Smooth muscle cell (in vitro differentiated cells): ENCODE data around the gene GRIA1. TPM values are rescaled to one million over a fixed set of nuclear protein-coding genes. Genes with fewer than 3 reads are reported as not detected.

ENCODE experiments used
- DNase-seq: peaks from one replicate; lab custom pipeline; 2025; ENCODE audit not compliant: unreplicated experiment; lab: John Stamatoyannopoulos, UW
- H2AFZ ChIP-seq: fragments of 200-600 bp; sonication (generic); 2 replicates; pipeline ENCODE4 v1.6.0; 2016; ENCODE audit warnings: antibody characterized with exemption, low read depth, mild to moderate bottlenecking
- H3F3A ChIP-seq: fragments of 200-600 bp; sonication (generic); 2 replicates; pipeline ENCODE4 v1.6.0; 2017; ENCODE audit warnings: antibody characterized with exemption, low read depth
- H3K27ac ChIP-seq: fragments of 200-600 bp; sonication (generic); 2 replicates; pipeline ENCODE4 v1.5.1; 2016; ENCODE audit warnings: low read depth, mild to moderate bottlenecking
- H3K27me3 ChIP-seq: fragments of 200-600 bp; sonication (generic); 2 replicates; pipeline ENCODE4 v1.6.1; 2016; ENCODE audit warnings: low read depth, mild to moderate bottlenecking
- H3K36me3 ChIP-seq: fragments of 200-600 bp; sonication (generic); 2 replicates; pipeline ENCODE4 v1.5.1; 2016; ENCODE audit warnings: low read depth
- H3K4me1 ChIP-seq: fragments of 200-600 bp; sonication (generic); 2 replicates; pipeline ENCODE4 v1.5.1; 2016; ENCODE audit warnings: low read depth
- H3K4me2 ChIP-seq: fragments of 200-600 bp; sonication (generic); 2 replicates; pipeline ENCODE4 v1.6.0; 2016; ENCODE audit warnings: mild to moderate bottlenecking
- H3K4me3 ChIP-seq: fragments of 200-600 bp; sonication (generic); 2 replicates; pipeline ENCODE4 v1.5.1; 2016; ENCODE audit warnings: mild to moderate bottlenecking
- H3K79me2 ChIP-seq: fragments of 200-600 bp; sonication (generic); 2 replicates; pipeline ENCODE4 v1.6.0; 2016; ENCODE audit warnings: low read depth, mild to moderate bottlenecking
- H3K9ac ChIP-seq: fragments of 200-600 bp; sonication (generic); 2 replicates; pipeline ENCODE4 v1.6.0; 2016; ENCODE audit warnings: low read depth
- H3K9me3 ChIP-seq: fragments of 200-600 bp; sonication (generic); replicated peaks from 2 replicates; pipeline ENCODE4 v1.5.1; 2016; ENCODE audit warnings: low read depth
- H4K20me1 ChIP-seq: fragments of 200-600 bp; sonication (generic); 2 replicates; pipeline ENCODE4 v1.6.0; 2016; ENCODE audit warnings: low read depth
- CTCF ChIP-seq: fragments of 200-600 bp; sonication (generic); IDR thresholded peaks from 2 replicates; pipeline ENCODE4 v1.5.1; 2017; ENCODE audit warnings: borderline replicate concordance, mild to moderate bottlenecking, antibody characterized with exemption; ENCODE audit not compliant: insufficient read depth, poor library complexity, severe bottlenecking
- WGBS: methylation state at CpG from one replicate; pipeline ENCODE4 v1.1.7; 2016; ENCODE audit warnings: low lambda C conversion rate; 5-methylcytosine and 5-hydroxymethylcytosine counted together
- polyA plus RNA-seq: library from polyadenylated mRNA; unstranded; fragments of >200 nt; fragmentation: Nextera tagmentation; extraction: Ambion mirVana; gene quantifications from 2 replicates; pipeline ENCODE4 v1.2.1, GENCODE V29; 2016
- total RNA-seq: library from RNA; depleted of rRNA; stranded (reverse); fragments of >200 nt; gene quantifications from 2 replicates; pipeline ENCODE4 v1.2.3, GENCODE V29; 2014

The GRIA1 gene
- total and polyA plus RNA-seq, 2 experiments from 2014 or later = 0.17 to 0.94 TPM

GRCh38 chr5:153562189-153562588 is 71.7 kb downstream of the GRIA1 start:
- H3K36me3 ChIP-seq = no peaks in the 10 kb centered on the region
- H4K20me1 ChIP-seq = no peaks in the 10 kb centered on the region
- H3K4me1 ChIP-seq = no peaks in the 10 kb centered on the region
- H3K4me2 ChIP-seq = no peak overlapping the region
- H3K9me3 ChIP-seq = no peaks in the 10 kb centered on the region
- WGBS = 56% methylated on average over 1 of the region's 1 CpG
- H3K27ac ChIP-seq = peak overlapping the region; percentile 9
- DNase-seq = no peak
- no peak overlapping the region for H3K4me3 ChIP-seq
- no peak for TF ChIP-seq CTCF
- no peaks in the 10 kb centered on the region for H3F3A ChIP-seq
- H3K9ac ChIP-seq = no peak overlapping the region
- H3K27me3 ChIP-seq = no peaks in the 10 kb centered on the region
- no peak overlapping the region for H2AFZ ChIP-seq
- H3K79me2 ChIP-seq = no peaks in the 10 kb centered on the region

- Histone ChIP-seq H3K9ac (no peak overlapping the region), H3K36me3 (no peaks in the 10 kb centered on the region), H4K20me1 (no peaks in the 10 kb centered on the region), H3K79me2 (no peaks in the 10 kb centered on the region), H3K27ac (no peak overlapping the region), H3K4me2 (no peak overlapping the region), H3K4me3 (no peak overlapping the region), H3F3A (no peaks in the 10 kb centered on the region), H3K9me3 (no peaks in the 10 kb centered on the region), H2AFZ (no peak overlapping the region), H3K27me3 (no peaks in the 10 kb centered on the region), H3K4me1 (no peaks in the 10 kb centered on the region)
- DNase-seq = no peak
- TF ChIP-seq CTCF = no peak
- 94% methylated on average over 1 of the region's 1 CpG for WGBS
Observed at GRCh38 chr5:153565822-153566221, 75.4 kb downstream of the GRIA1 start.

GRCh38 chr5:153569036-153569435 is 78.6 kb downstream of the GRIA1 start:
- H3K9ac ChIP-seq = no peak overlapping the region
- no peaks in the 10 kb centered on the region for H3K4me1 ChIP-seq
- 84% methylated on average over 1 of the region's 1 CpG for WGBS
- H3K4me3 ChIP-seq = no peak overlapping the region
- no peak overlapping the region for H2AFZ ChIP-seq
- no peaks in the 10 kb centered on the region for H3K79me2 ChIP-seq
- no peaks in the 10 kb centered on the region for H3K9me3 ChIP-seq
- no peak overlapping the region for H3K4me2 ChIP-seq
- H4K20me1 ChIP-seq = no peaks in the 10 kb centered on the region
- no peaks in the 10 kb centered on the region for H3F3A ChIP-seq
- H3K27ac ChIP-seq = no peak overlapping the region
- no peak for DNase-seq
- no peaks in the 10 kb centered on the region for H3K36me3 ChIP-seq
- H3K27me3 ChIP-seq = no peaks in the 10 kb centered on the region
- TF ChIP-seq CTCF = no peak

- H3K27me3 ChIP-seq = no peaks in the 10 kb centered on the region
- H3K27ac ChIP-seq = no peak overlapping the region
- no peak for TF ChIP-seq CTCF
- WGBS = 91% methylated on average over 2 of the region's 2 CpGs
- H3K79me2 ChIP-seq = no peaks in the 10 kb centered on the region
- no peak overlapping the region for H2AFZ ChIP-seq
- no peak overlapping the region for H3K4me3 ChIP-seq
- H3K4me1 ChIP-seq = no peaks in the 10 kb centered on the region
- H3K9ac ChIP-seq = no peak overlapping the region
- H3K4me2 ChIP-seq = no peak overlapping the region
- H3K36me3 ChIP-seq = no peaks in the 10 kb centered on the region
- no peak for DNase-seq
- H3F3A ChIP-seq = no peaks in the 10 kb centered on the region
- no peaks in the 10 kb centered on the region for H3K9me3 ChIP-seq
- H4K20me1 ChIP-seq = no peaks in the 10 kb centered on the region
Observed at GRCh38 chr5:153571162-153571561, 80.7 kb downstream of the GRIA1 start.
